Endothelial cell of umbilical vein (primary cell): ENCODE measurements around the gene TMEM184C. TPM values are rescaled to one million over a fixed set of nuclear protein-coding genes. Genes with fewer than 3 reads are reported as not detected.

Experiments
- BruUV-seq: library from RNA; stranded (reverse); fragments of 400-500 nt; replicated peaks from 2 replicates; lab custom pipeline; 2021; lab: Mats Ljungman, UMichigan
- CTCF ChIA-PET: fragments of 300-600, 350-600 bp; sonication (Branson Sonifier 250); formaldehyde crosslinking; loops from one replicate; lab custom pipeline; 2021; ENCODE audit warnings: antibody characterized with exemption, inconsistent platforms; lab: Charles Lee
- POLR2A ChIA-PET: fragments of 300-600, 350-600 bp; sonication (Branson Sonifier 250); formaldehyde crosslinking; loops from one replicate; lab custom pipeline; 2021; ENCODE audit warnings: antibody characterized with exemption, inconsistent platforms; lab: Charles Lee
- DNase-seq: peaks from one replicate; pipeline ENCODE4 v3.0.0-alpha.2; 2011; ENCODE audit warnings: low read depth, low spot score
- FAIRE-seq: peaks from 2 replicates; lab custom pipeline; 2011; peaks lifted over from hg19 to GRCh38; lab: Jason Lieb, UNC
- H2AFZ ChIP-seq: 2 replicates; pipeline ENCODE4 v1.6.0; 2012; ENCODE audit warnings: low read depth, low read length, control low read depth, inconsistent platforms
- H3K27ac ChIP-seq: 2 replicates; pipeline ENCODE4 v1.5.1; 2011; ENCODE audit warnings: low read depth, mild to moderate bottlenecking, control low read depth, low read length, moderate library complexity; ENCODE audit not compliant: insufficient read depth
- H3K27me3 ChIP-seq, 2 experiments: 2 replicates each; pipeline versions ENCODE4 v1.6.0 to v1.6.1; 2011; ENCODE audit warnings: low read length in 2 of 2, mixed read lengths in 1 of 2; ENCODE audit not compliant: control insufficient read depth in 2 of 2, insufficient read depth in 2 of 2
- H3K36me3 ChIP-seq, 2 experiments: 2 replicates in 1 of 2; 3 replicates in 1 of 2; pipeline ENCODE4 v1.5.1; 2011; ENCODE audit warnings: low read length in 2 of 2, mild to moderate bottlenecking in 1 of 2, moderate library complexity in 1 of 2; ENCODE audit not compliant: control insufficient read depth in 2 of 2, insufficient read depth in 2 of 2; ENCODE audit errors: extremely low read depth in 1 of 2
- H3K4me1 ChIP-seq: 3 replicates; pipeline ENCODE4 v1.5.1; 2011; ENCODE audit warnings: mild to moderate bottlenecking, low read length; ENCODE audit not compliant: control insufficient read depth, insufficient read depth; ENCODE audit errors: extremely low read depth
- H3K4me2 ChIP-seq: 2 replicates; pipeline ENCODE4 v1.6.1; 2011; ENCODE audit warnings: low read length, control low read depth, mixed read lengths; ENCODE audit not compliant: insufficient read depth
- H3K4me3 ChIP-seq, 3 experiments: fragments of 200-600 bp in 1 of 3; sonication (generic), shearing (Covaris generic) in 1 of 3; replicated peaks in 1 of 3; 2 replicates each; pipeline ENCODE4 v1.5.1; 2011 to 2016; ENCODE audit warnings: control low read depth in 3 of 3, low read length in 3 of 3, mild to moderate bottlenecking in 2 of 3, inconsistent platforms in 1 of 3, low read depth in 1 of 3, moderate library complexity in 1 of 3; ENCODE audit not compliant: insufficient read depth in 1 of 3
- H3K79me2 ChIP-seq: 2 replicates; pipeline ENCODE4 v1.6.0; 2012; ENCODE audit warnings: low read length, inconsistent platforms; ENCODE audit not compliant: control insufficient read depth, insufficient read depth
- H3K9ac ChIP-seq: replicated peaks from 2 replicates; pipeline ENCODE3; 2011; ENCODE audit warnings: low read length, control low read depth; ENCODE audit not compliant: insufficient read depth; ENCODE audit errors: extremely low read depth
- H3K9me1 ChIP-seq: replicated peaks from 3 replicates; pipeline ENCODE4 v1.6.0; 2011; ENCODE audit warnings: mild to moderate bottlenecking, low read length; ENCODE audit not compliant: control insufficient read depth, insufficient read depth; ENCODE audit errors: extremely low read depth
- H3K9me3 ChIP-seq: replicated peaks from 2 replicates; pipeline ENCODE4 v1.5.1; 2012; ENCODE audit warnings: low read length, inconsistent platforms; ENCODE audit not compliant: control insufficient read depth, insufficient read depth
- H4K20me1 ChIP-seq: replicated peaks from 2 replicates; pipeline ENCODE3; 2011; ENCODE audit warnings: mild to moderate bottlenecking, low read length; ENCODE audit not compliant: control insufficient read depth, insufficient read depth; ENCODE audit errors: extremely low read depth
- EZH2 ChIP-seq: IDR thresholded peaks from 2 replicates; pipeline ENCODE4 v1.6.1; 2012; ENCODE audit warnings: borderline replicate concordance, low read depth, mild to moderate bottlenecking, moderate library complexity, low read length, inconsistent platforms; ENCODE audit not compliant: severe bottlenecking
- FOS ChIP-seq: IDR thresholded peaks from 2 replicates; pipeline ENCODE4 v1.6.1; 2011; ENCODE audit warnings: mild to moderate bottlenecking, low read length, moderate library complexity, borderline replicate concordance; ENCODE audit not compliant: insufficient read depth
- GATA2 ChIP-seq: IDR thresholded peaks from 2 replicates; pipeline ENCODE4 v1.7.0; 2011; ENCODE audit warnings: low read depth, mild to moderate bottlenecking, moderate library complexity, mixed read lengths, low read length; ENCODE audit not compliant: insufficient read length, insufficient read depth
- JUN ChIP-seq: IDR thresholded peaks from 2 replicates; pipeline ENCODE4 v1.6.1; 2011; ENCODE audit warnings: borderline replicate concordance, low read depth; ENCODE audit not compliant: insufficient read length, insufficient read depth
- MYC ChIP-seq: IDR thresholded peaks from one replicate; pipeline ENCODE4 v1.6.1; 2011; ENCODE audit warnings: mild to moderate bottlenecking, low read depth, low read length
- POLR2A ChIP-seq: IDR thresholded peaks from 2 replicates; pipeline ENCODE4 v1.6.1; 2012; ENCODE audit warnings: low read depth, mild to moderate bottlenecking, control low read depth, low read length
- POLR2AphosphoS5 ChIP-seq: IDR thresholded peaks from 2 replicates; pipeline ENCODE4 v1.6.1; 2012; ENCODE audit warnings: low read depth, mild to moderate bottlenecking, control low read depth, low read length, moderate library complexity; ENCODE audit not compliant: insufficient read depth
- dilution Hi-C: fragments of 300-500 bp; cut with MboI; formaldehyde crosslinking; loops from one replicate; pipeline ENCODE4 v1.15.0; 2019; ENCODE audit warnings: low sequenced_read_pairs; ENCODE audit not compliant: extremely low pct_ligation_motif_present
- intact Hi-C: fragments of 100-400 bp; cut with micrococcal nuclease; formaldehyde crosslinking; loops from one replicate; pipeline ENCODE4 v1.10.0; 2022
- polyA plus RNA-seq, 4 experiments: library from polyadenylated mRNA; depleted of rRNA in 3 of 4; stranded (reverse) in 3 of 4; unstranded in 1 of 4; fragments of >200 nt; gene quantifications; 2 replicates each; pipeline versions ENCODE4 v1.2.1 to v1.2.3, GENCODE V29; 2011 to 2012; ENCODE audit warnings: missing spikeins in 1 of 4
- total RNA-seq: library from RNA; stranded (reverse); gene quantifications from 2 replicates; pipeline ENCODE4 v1.2.3, GENCODE V29; 2021
- TF ChIP-seq, protein P1 (sequence below): IDR thresholded peaks from 2 replicates; pipeline ENCODE4 v1.6.1; 2011; ENCODE audit not compliant: insufficient read depth, insufficient read length
- TF ChIP-seq, protein P2 (sequence below), 2 donors: IDR thresholded peaks; 1 replicate in 1 of 2; 2 replicates in 1 of 2; pipeline ENCODE4 v1.5.1; 2011; ENCODE audit warnings: low read length in 2 of 2, mild to moderate bottlenecking in 2 of 2, moderate library complexity in 2 of 2, control low read depth in 1 of 2, inconsistent platforms in 1 of 2, low read depth in 1 of 2; ENCODE audit not compliant: insufficient read depth in 1 of 2; ENCODE audit errors: extremely low read depth in 1 of 2

TMEM184C gene
- total and polyA plus RNA-seq, 2 donors (not counting 3 experiments of a cell fraction or from before 2014, with no cell fraction given) = 10.3 to 29.2 TPM

DNA sequence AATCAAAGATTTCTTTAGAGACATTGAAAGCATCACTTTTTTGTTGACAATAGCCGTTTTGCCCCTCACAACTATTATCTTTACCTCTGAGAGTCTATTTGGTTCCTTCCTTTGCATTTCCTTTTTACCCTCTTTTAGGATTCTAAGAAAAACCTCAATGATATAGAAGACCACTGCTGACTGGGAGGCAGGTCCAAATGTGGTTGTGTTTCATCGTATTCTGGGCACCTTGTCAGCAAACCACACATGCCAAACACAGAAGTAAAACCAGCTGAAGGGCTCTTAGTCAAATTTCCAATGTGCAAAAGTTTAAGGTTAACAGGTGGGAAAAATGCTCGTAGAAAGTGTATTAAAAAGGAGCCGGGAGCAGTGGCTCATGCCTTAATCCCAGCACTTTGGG, 71.9 kb downstream of the TMEM184C start:
- Histone ChIP-seq H3K4me3 (no peak overlapping the region), H3K36me3 (no peaks in the 10 kb centered on the region), H3K27ac (no peak overlapping the region), H3K9me1 (no peaks in the 10 kb centered on the region), H3K27me3 (peaks cover 0 to 2% of the 10 kb centered on the region in 2 experiments), H3K4me2 (no peak overlapping the region), H3K9me3 (no peaks in the 10 kb centered on the region), H3K9ac (no peak overlapping the region), H3K79me2 (no peaks in the 10 kb centered on the region), H4K20me1 (no peaks in the 10 kb centered on the region), H2AFZ (no peak overlapping the region), H3K4me1 (peaks cover 7% of the 10 kb centered on the region)
- FAIRE-seq = no peak
- DNase-seq = no peak
- ChIA-PET POLR2A (no interaction called here), CTCF (interaction anchor here (4.3 kb wide), 1 partner anchor 177 kb away, joined by 24 read pairs; no protein-coding TSS in a partner anchor)
- dilution Hi-C loops = no loop called here
- TF ChIP-seq, protein P1, sequence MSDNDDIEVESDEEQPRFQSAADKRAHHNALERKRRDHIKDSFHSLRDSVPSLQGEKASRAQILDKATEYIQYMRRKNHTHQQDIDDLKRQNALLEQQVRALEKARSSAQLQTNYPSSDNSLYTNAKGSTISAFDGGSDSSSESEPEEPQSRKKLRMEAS = no peak
- TF ChIP-seq, protein P2, sequence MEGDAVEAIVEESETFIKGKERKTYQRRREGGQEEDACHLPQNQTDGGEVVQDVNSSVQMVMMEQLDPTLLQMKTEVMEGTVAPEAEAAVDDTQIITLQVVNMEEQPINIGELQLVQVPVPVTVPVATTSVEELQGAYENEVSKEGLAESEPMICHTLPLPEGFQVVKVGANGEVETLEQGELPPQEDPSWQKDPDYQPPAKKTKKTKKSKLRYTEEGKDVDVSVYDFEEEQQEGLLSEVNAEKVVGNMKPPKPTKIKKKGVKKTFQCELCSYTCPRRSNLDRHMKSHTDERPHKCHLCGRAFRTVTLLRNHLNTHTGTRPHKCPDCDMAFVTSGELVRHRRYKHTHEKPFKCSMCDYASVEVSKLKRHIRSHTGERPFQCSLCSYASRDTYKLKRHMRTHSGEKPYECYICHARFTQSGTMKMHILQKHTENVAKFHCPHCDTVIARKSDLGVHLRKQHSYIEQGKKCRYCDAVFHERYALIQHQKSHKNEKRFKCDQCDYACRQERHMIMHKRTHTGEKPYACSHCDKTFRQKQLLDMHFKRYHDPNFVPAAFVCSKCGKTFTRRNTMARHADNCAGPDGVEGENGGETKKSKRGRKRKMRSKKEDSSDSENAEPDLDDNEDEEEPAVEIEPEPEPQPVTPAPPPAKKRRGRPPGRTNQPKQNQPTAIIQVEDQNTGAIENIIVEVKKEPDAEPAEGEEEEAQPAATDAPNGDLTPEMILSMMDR (IDR thresholded peaks at IDR 0.05; ENCODE audit: extremely low read depth in 1 of 2, insufficient read depth in 1 of 2, low read depth in 1 of 2, low read length in 2 of 2) = no peak
- no peak for TF ChIP-seq GATA2
- no TSS peak for BruUV-seq
- intact Hi-C loops = no loop called here

DNA sequence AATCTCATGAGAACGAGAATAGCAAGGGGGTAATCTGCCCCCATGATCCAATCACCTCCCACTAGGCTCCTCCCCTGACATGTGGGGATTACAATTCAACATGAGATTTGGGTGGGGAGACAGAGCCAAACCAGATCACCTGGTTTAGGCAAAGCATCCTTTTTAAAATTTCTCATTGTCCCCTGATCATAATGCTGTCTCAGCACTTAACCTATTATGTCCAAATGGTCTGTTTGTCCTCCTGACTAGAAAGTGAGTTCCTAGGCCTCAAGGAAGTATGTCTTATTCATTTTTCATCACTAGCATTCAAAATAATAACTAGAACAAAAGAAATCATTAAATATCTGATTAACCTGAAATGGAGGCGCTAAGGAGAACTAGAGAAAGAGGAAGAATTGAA, 74.6 kb downstream of the TMEM184C start:
- H4K20me1 ChIP-seq = no peaks in the 10 kb centered on the region
- H2AFZ ChIP-seq = no peak overlapping the region
- CTCF ChIA-PET = interaction anchor here (4.3 kb wide), 1 partner anchor 174 kb away, joined by 24 read pairs; no protein-coding TSS in a partner anchor
- H3K9me1 ChIP-seq = no peaks in the 10 kb centered on the region
- H3K9ac ChIP-seq = no peak overlapping the region
- DNase-seq = no peak
- no peak overlapping the region for H3K27ac ChIP-seq
- intact Hi-C loops (no loop called here), dilution Hi-C loops (no loop called here)
- H3K4me1 ChIP-seq = no peaks in the 10 kb centered on the region
- no peak for FAIRE-seq
- no peak for TF ChIP-seq GATA2
- TF ChIP-seq EZH2 = no peak
- no peak for TF ChIP-seq MYC
- TF ChIP-seq, protein P1 = no peak
- no peak for TF ChIP-seq POLR2AphosphoS5
- TF ChIP-seq, protein P2 (IDR thresholded peaks at IDR 0.05; ENCODE audit: extremely low read depth in 1 of 2, insufficient read depth in 1 of 2, low read depth in 1 of 2, low read length in 2 of 2) = no peak
- TF ChIP-seq POLR2A = no peak
- no peak for TF ChIP-seq JUN
- TF ChIP-seq FOS = no peak
- BruUV-seq = no TSS peak
- H3K27me3 ChIP-seq = peaks cover 0 to 2% of the 10 kb centered on the region in 2 experiments
- H3K9me3 ChIP-seq = no peaks in the 10 kb centered on the region
- no peaks in the 10 kb centered on the region for H3K79me2 ChIP-seq
- no peaks in the 10 kb centered on the region for H3K36me3 ChIP-seq
- H3K4me2 ChIP-seq = no peak overlapping the region
- POLR2A ChIA-PET = no interaction called here
- H3K4me3 ChIP-seq = no peak overlapping the region
